BE2C (cell line): ENCODE measurements around the gene RPS6KA5.
"Not testable (repeated sequence)": the region's sequence is repeated elsewhere in the genome, so short reads cannot be mapped to it uniquely, and the experiment has no call there.

Experiments used
- DNase-seq: peaks from one replicate; pipeline ENCODE4 v3.0.0-alpha.2; 2020
- H3K27me3 ChIP-seq: fragments of 250-450 bp; sonication (Bioruptor Pico); 2 replicates; pipeline ENCODE4 v1.5.1; 2020; ENCODE audit warnings: mild to moderate bottlenecking
- H3K36me3 ChIP-seq: fragments of 250-450 bp; sonication (Bioruptor Pico); 2 replicates; pipeline ENCODE4 v1.5.1; 2020; ENCODE audit warnings: mild to moderate bottlenecking
- H3K4me1 ChIP-seq: fragments of 250-450 bp; sonication (Bioruptor Pico); 2 replicates; pipeline ENCODE4 v1.5.1; 2020
- H3K4me3 ChIP-seq: 2 replicates; pipeline ENCODE4 v1.5.1; 2011; ENCODE audit warnings: low read depth, low read length
- H3K9me3 ChIP-seq: fragments of 250-450 bp; sonication (Bioruptor Pico); 2 replicates; pipeline ENCODE4 v1.5.1; 2020
- TF ChIP-seq, protein P1 (sequence below): IDR thresholded peaks from 2 replicates; pipeline ENCODE4 v1.5.1; 2012; ENCODE audit warnings: mild to moderate bottlenecking, low read depth, low read length

RPS6KA5 gene

DNA sequence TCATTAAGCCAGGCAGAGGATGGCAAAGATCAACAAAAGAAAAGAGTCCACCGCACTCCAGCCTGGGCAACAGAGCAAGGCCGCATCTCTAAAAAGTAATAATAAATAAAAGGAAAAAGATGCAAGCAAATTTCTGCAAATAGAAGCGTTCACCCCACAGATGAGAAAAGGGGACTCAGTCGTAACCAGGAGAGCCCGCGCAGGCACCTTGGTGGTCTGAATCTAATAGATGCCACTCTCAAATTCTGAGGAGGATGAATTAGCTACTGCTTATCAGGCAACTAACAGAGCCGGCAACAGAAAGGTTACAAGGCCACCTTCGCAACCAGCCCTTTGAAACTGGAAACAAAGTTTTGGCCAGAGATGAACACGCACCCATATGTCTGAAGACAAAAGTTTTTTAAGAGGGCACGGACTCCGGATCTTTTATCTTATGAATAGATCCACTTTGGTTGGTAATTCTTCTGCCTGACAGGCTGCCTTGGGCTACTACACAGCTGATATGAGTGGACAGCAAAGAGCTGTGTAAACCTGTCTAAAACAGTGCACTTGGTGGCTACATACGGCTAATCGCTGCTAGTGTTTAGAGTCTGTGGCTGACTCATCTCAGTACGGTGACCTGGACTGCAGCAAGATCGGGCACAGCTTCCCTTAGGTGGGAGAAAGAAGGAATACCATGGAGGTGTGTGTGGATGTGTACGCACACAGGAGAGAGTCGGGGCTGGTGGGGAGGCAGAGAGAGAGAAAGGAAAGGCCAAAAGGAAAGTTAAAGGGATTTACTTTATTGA, 211.3 kb downstream of the RPS6KA5 start:
- Histone ChIP-seq H3K36me3 (no peaks in the 10 kb centered on the region), H3K27me3 (no peaks in the 10 kb centered on the region), H3K4me3 (no peak overlapping the region), H3K4me1 (no peaks in the 10 kb centered on the region), H3K9me3 (no peaks in the 10 kb centered on the region)
- no peak for DNase-seq
- TF ChIP-seq, protein P1, sequence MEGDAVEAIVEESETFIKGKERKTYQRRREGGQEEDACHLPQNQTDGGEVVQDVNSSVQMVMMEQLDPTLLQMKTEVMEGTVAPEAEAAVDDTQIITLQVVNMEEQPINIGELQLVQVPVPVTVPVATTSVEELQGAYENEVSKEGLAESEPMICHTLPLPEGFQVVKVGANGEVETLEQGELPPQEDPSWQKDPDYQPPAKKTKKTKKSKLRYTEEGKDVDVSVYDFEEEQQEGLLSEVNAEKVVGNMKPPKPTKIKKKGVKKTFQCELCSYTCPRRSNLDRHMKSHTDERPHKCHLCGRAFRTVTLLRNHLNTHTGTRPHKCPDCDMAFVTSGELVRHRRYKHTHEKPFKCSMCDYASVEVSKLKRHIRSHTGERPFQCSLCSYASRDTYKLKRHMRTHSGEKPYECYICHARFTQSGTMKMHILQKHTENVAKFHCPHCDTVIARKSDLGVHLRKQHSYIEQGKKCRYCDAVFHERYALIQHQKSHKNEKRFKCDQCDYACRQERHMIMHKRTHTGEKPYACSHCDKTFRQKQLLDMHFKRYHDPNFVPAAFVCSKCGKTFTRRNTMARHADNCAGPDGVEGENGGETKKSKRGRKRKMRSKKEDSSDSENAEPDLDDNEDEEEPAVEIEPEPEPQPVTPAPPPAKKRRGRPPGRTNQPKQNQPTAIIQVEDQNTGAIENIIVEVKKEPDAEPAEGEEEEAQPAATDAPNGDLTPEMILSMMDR = no peak

DNA sequence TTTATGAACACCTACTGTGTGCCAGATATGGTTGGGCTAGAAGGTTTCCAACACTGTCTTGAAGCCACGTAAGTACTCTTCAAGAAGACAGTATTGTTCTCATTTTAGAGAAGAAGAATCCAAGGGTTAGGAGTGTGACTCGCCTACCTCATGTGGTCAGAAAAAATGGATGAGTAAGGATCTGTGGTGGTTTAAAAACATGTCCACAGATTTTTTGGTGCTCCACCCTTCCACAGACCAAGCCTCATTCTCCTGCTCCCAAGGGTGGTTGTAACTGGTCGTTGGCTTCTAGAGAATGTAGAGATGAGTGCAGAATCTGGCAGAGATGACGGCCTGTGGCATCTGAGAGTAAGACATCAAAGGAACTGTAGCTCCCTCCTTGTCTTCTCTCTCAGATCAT, 213.9 kb downstream of the RPS6KA5 start:
- DNase-seq = no peak
- H3K36me3 ChIP-seq = no peaks in the 10 kb centered on the region
- H3K4me1 ChIP-seq = no peaks in the 10 kb centered on the region
- TF ChIP-seq, protein P1 = no peak
- H3K4me3 ChIP-seq = no peak overlapping the region
- no peaks in the 10 kb centered on the region for H3K9me3 ChIP-seq
- no peaks in the 10 kb centered on the region for H3K27me3 ChIP-seq

DNA sequence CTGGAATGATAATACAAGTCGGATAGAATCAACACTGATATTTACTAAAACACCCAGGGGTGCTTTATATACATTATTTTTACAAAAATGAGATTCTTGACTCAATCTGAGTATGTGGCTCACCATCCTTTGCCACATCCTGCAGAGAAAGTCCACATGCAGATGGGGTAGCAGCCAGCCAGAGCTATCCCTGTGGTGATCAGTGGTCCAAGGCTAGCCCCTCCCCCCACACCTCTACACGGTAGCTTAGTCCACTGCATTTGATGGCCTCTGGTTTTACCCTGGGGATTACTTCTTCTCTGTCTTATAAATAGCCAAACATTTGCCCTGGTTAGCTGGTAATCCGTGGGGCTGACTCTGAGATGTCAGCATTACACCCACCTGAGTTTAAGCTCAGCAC, 216.1 kb downstream of the RPS6KA5 start:
- no peak overlapping the region for H3K4me3 ChIP-seq
- TF ChIP-seq, protein P1 = no peak
- no peaks in the 10 kb centered on the region for H3K36me3 ChIP-seq
- no peaks in the 10 kb centered on the region for H3K9me3 ChIP-seq
- no peaks in the 10 kb centered on the region for H3K27me3 ChIP-seq
- no peak for DNase-seq
- H3K4me1 ChIP-seq = no peaks in the 10 kb centered on the region

DNA sequence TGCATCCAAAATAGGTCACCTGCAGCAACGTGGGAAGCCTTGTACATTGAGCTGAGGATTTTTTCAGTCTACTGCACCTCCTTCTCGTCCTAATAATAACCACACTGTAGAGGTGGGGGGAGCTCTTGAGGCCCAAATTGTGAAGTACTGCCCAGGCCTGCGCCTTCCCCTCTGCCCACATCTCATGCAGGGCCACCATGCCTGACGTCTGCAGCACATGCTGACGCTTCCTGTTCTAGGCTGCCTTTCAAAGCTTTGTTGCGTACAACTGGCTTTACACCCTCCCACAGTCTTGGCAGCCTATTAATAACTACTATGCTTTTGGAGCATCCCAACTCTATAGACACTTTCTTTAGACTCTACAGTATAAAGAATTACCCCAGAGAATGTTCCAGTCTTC, 217.7 kb downstream of the RPS6KA5 start:
- Histone ChIP-seq H3K9me3 (no peaks in the 10 kb centered on the region), H3K4me3 (no peak overlapping the region), H3K27me3 (no peaks in the 10 kb centered on the region), H3K36me3 (no peaks in the 10 kb centered on the region), H3K4me1 (no peaks in the 10 kb centered on the region)
- TF ChIP-seq, protein P1 = no peak
- DNase-seq = no peak

DNA sequence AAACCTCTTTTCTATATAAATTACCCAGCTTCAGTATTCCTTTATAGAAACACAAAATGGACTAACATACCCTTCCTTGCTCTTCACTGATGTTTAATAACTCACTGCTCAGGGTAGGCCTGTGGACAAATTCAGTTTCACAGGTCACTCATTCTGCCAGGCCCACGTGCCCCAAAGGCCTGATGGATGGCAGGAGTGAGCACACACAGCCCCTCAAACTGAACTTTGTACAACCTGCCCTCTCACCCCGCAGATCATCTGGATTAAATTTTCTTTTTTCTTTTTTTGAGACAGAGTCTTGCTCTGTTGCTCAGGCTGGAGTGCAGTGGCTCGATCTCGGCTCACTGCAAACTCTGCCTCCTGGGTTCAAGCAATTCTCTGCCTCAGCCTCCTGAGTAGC, 219.8 kb downstream of the RPS6KA5 start:
- not testable (repeated sequence) for H3K27me3 ChIP-seq, H3K4me3 ChIP-seq, H3K4me1 ChIP-seq, H3K9me3 ChIP-seq, DNase-seq, H3K36me3 ChIP-seq

DNA sequence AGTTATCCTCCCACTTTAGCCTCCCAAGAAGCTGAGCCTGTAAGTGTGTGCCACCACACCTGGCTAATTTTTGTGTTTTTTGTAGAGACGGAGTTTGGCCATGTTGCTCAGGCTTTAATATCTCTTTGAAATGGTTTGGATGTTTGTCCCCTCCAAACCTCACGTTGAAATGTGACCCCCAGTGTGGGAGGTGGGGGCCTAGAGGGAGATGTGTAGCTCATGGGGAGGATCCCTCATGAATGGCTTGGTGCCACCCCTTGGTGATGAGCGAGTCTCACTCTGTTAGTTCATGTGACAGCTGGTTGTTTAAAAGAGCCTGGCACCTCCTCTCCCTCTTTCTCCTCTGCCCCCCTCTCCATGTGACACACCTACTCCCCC, 220.6 kb downstream of the RPS6KA5 start:
- Histone ChIP-seq H3K27me3 (no peaks in the 10 kb centered on the region), H3K4me1 (no peaks in the 10 kb centered on the region)
- DNase-seq = no peak

More for the DNA sequence above, 220.6 kb downstream of the RPS6KA5 start:
- Histone ChIP-seq H3K4me3 (no peak overlapping the region), H3K36me3 (no peaks in the 10 kb centered on the region), H3K9me3 (no peaks in the 10 kb centered on the region)
- TF ChIP-seq, protein P1 = no peak
